Measurements from ENCODE around the gene CUL9.
"Not testable (repeated sequence)": the region's sequence is repeated elsewhere in the genome, so short reads cannot be mapped to it uniquely, and the experiment has no call there.

Gene CUL9

DNA sequence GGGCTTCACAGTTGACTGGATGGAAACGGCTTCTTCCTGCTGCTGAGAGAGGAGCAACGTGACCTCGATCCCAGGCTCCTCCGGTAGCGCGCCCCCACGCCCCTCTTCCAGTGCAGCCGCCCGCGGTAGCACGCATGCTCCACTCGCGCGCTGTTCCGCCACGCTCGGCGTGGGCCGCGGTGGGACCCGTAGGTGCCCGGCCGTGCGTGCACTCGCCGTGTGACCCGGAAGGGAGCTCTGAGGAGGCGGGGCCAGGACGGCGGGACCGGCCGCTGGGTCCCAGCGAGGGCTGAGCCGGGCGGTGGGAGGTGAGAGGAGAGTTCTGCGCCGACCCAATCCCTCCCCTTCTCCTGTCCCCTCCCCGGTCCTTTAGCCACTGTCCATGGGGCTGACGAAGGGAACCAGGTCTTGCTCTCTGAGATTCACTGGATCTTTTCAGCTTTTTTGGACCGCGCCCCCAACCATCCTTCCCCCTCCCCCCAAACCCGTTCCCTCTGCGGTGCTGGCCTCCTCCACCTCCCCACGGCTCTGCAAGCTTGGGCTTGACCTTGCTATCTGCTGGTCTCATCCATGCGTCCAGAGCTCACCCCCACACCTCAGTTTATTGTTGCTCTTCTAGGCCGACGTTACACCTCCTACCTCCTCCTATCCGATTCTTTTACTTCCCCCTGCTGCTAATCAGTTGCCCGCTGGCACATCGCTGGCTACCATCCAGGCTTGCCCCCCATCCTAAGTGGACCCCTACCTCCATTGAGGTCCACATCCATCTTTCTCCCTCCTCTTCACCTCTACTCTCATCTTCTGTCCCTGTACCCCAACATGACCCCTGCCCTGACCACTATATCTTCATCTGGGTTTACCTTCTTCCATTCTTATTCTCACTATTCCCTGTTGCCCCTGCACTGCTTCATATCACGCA, at the start of gene CUL9:
Gene CUL9 (plus strand): TSS at position 255 of the 919 bp plus-strand sequence. CDS start 2,115 bp downstream, outside the sequence.
- DNase-seq, result peak; percentile 93

DNA sequence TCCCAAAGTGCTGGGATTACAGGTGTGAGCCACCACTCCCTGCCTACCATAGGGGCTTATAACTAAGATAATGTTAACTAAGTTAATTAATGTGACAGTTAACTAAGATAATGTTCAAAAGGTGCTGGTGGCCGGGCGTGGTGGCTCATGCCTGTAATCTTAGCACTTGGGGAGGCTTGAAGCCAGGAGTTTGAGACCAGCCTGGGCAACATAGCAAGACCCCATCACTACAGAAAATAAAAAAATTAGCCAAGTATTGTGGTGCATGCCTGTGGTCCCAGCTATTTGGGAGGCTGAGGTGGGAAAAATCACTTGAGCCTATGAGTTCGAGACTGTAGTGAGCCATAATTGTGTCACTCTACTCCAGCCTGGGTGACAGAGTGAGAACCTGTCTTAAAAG, 43.7 kb upstream of the CUL9 start:
- DNase-seq, result no peak

DNA sequence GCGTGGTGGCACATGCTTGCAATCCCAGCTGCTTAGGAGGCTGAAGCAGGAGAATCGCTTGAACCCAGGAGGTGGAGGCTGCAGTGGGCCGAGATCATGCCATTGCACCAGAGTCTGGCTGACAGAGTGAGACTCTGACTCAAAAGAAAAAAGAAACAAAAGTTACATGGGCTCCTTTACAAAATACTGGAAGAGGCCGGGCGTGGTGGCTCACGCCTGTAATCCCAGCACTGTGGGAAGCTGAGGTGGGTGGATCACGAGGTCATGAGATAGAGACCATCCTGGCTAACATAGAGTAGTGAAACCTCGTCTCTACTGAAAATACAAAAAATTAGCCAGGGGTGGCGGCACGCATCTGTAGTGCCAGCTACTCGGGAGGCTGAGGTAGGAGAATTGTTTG, 42.0 kb upstream of the CUL9 start:
- DNase-seq, result not testable (repeated sequence)

DNA sequence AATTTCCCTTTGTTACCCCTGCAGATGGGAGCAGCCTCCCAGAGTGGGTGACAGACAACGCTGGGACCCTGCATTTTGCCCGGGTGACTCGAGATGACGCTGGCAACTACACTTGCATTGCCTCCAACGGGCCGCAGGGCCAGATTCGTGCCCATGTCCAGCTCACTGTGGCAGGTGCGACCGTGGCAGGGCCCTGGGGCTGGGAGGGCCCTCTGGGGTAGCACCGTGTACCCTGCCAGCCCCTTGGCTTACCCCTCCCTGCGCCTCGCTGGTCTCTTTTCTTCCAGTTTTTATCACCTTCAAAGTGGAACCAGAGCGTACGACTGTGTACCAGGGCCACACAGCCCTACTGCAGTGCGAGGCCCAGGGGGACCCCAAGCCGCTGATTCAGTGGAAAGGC, 40.4 kb upstream of the CUL9 start:
- DNase-seq, result no peak

GRCh38 chr6:43142101-43142500, 39.9 kb upstream of the CUL9 start:
- no peak for DNase-seq

DNA sequence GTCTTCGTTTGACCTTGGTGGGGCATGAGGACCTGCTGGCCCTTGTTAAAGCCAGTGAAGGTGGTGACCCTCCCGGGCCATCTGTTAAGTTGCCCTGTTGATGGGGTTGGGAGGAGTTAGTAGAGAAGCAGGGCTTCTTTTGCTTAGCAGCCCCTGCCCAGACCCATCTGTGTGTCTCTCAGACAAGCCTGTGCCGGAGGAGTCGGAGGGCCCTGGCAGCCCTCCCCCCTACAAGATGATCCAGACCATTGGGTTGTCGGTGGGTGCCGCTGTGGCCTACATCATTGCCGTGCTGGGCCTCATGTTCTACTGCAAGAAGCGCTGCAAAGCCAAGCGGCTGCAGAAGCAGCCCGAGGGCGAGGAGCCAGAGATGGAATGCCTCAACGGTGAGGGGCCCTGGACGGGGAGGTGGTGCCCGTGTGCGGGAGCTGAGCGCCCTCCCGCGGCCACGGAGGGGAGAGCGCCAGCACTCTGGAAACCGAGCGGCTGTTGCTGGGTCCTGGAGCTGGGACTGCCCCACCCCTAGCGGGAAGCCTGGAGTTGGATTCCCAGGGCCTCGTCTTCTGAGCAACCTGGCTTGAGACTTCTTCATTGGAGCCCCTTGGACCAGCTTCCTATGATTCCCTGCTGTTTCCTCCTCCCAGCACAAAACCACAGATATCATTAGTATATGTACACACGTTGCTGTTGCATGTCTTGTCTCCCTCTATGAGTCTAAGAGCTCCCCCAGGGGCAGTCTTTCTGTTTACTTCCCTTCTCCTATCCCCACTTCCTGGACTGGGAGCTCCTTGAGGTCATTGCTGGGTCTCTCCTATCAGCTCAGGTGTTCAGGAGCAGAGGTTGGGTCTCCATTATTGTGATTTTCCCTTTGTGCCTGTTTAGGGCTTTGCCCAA, 38.5 kb upstream of the CUL9 start:
- peak; percentile 87 for DNase-seq

- DNase-seq, result no peak
These were observed 37.1 kb upstream of the CUL9 start for GRCh38 chr6:43144879-43145278.

- DNase-seq, result no peak
These were observed 35.7 kb upstream of the CUL9 start for GRCh38 chr6:43146261-43146660.

DNA sequence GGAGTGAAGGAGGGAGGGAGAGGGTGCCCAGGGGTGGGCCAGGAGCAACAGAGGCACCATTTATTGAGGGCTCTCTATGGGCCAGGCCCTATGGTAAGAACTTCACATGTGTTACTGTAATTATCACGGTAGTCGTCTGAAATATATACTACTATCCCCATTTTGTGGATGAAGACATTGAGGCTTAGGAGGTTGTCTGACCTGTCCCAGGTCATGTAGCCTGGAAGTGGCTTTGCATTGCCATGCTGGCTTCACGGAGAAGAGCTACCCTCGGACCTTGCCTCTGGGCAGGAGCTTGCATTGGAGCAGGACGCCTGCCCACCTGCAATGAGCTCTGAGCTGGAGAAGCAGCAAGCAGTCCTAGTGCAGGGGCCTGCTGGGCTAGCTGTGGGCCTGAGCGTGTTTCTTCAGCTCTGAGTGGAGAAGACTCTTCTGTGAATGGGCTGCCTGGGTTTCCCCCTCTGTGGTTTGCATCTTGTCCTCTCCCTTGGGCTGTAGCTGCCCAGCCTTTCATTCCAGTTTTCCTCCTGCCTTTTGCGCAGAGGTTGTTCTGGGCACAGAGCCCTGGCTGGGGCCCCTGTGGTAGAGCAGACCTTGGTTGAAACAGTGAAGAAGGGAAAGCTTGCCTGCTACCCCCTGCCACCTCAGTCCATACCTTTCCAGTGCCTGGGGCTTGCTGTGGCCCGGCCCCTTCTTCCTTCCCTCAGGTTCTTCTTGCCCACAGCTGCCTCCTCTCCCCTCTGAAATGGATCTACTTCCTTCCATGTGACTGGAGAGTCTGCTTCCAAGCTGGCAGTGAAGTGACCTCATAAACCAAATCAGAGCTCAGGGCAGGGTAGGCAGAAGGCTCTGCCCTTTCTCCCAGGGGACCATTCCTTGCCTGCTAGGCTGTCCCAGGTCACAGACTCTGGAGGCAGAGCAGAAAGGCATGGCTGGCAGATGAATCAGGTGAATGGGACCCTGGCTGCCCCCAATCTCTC, 35.0 kb upstream of the CUL9 start:
- DNase-seq, result no peak

DNA sequence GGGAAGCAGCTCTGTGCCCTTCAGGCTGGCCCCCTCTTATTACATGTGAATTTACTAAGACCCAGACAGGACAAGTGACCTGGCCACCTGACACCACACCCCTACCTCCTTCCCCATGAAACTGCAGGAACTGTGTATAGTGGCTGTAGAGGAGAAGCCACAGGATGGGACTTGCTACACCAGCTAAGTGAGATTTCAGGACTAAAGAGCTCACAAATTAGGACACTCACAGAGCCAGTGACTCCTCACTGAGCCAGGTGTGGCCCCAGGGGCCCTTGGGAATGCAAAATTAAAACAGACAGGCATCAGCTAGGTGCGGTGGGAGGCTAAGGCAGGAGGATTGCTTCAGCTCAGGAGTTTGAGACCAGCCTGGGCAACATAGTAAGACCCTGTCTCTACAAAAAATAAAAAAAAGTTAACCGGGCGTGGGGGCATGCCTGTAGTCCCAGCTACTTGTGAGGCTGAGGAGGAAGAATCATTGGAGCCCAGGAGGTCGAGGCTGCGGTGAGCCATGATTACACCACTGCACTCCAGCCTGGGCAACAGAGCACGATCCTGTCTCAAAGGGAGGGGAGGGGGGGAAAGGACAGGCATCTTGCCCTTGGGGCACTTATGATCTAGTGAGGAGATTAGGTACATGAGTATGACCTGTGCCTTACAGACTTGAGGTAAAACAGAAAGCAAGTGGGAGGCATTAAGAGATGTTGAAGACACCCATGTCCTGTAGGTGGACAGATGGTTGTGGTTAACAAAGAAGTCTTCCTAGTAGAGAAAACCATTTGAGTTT, 34.1 kb upstream of the CUL9 start:
- DNase-seq, result no peak

DNA sequence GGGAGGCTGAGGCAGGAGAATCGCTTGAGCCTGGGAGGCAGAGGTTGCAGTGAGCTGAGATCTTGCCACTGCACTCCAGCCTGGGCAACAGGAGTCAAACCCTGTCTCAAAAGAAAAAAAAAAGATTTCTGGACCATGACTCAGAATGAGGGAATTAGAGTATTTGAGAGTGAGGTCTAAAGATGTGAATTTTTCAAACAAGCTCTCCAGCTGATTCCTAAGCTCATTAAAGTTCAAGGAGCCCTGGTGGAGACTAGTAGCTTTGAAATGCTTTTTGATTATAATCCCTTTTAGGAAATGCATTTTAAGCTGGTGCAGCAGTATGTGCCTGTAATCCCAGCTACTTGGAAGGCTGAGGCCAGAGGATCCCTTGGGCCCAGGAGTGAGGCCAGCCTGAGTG, 32.7 kb upstream of the CUL9 start:
- DNase-seq, result no peak

DNA sequence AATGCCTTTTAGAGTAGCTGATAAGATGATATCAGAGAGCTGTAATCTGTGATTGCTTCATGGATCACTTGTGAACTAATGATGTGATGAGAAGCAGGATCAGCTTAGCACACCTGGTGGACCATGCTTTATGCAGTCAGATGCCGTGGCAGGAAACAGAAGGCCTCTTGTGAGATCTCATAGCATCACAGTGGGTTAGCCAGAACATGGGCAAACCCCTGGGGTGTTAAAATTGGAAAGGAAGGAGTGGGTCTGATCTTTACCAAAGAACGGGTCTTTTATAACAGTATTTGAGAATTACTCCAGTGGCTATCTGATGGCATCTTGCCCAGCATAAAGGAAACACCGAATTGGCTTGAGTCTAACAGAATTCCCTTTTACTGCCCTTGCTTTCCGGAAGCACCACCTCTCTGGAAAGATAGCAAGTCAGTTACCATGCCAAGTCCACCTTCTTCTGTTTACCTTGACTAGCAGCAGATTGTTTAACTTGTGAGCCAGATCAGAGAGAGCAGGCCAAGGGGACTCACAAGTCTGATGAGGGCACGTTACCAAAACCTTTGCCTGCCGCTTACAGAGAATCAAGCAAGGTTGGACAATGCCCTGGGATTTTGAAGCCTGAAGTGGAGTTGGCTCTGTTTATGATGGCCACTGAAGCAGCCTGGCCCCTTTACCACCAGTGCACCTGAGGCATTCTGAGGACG, 31.8 kb upstream of the CUL9 start:
- DNase-seq, result no peak

- no peak for DNase-seq
These were observed 22.4 kb upstream of the CUL9 start for GRCh38 chr6:43159599-43159998.

GRCh38 chr6:43163899-43164298, 18.1 kb upstream of the CUL9 start:
- DNase-seq, result no peak

GRCh38 chr6:43170417-43170930, 11.5 kb upstream of the CUL9 start:
- no peak for DNase-seq

GRCh38 chr6:43170931-43171706, 10.9 kb upstream of the CUL9 start, which contains the start of gene SRF:
TSS of gene SRF (plus strand) at chr6:43171269. CDS start at chr6:43171657, 388 bp downstream.
- peak; percentile 99 for DNase-seq

DNA sequence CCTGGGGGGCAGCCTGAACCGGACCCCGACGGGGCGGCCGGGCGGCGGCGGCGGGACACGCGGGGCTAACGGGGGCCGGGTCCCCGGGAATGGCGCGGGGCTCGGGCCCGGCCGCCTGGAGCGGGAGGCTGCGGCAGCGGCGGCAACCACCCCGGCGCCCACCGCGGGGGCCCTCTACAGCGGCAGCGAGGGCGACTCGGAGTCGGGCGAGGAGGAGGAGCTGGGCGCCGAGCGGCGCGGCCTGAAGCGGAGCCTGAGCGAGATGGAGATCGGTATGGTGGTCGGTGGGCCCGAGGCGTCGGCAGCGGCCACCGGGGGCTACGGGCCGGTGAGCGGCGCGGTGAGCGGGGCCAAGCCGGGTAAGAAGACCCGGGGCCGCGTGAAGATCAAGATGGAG, 10.3 kb upstream of the CUL9 start:
- peak; percentile 80 for DNase-seq

- peak; percentile 85 for DNase-seq
These were observed 9.6 kb upstream of the CUL9 start for GRCh38 chr6:43172104-43173007.
